Measurements from ENCODE around the gene PFKFB4. TPM values are rescaled to one million over a fixed set of nuclear protein-coding genes. Genes with fewer than 3 reads are reported as not detected.

PFKFB4 gene
- total RNA-seq, 1 experiment from 2014 or later = 20.3 TPM

- no peak overlapping the region for H3K9ac ChIP-seq (ENCODE audit: low read length)
- H2AFZ ChIP-seq (ENCODE audit: low read depth, low read length, poor library complexity, severe bottlenecking) = no peak overlapping the region
- no peaks in the 10 kb centered on the region for H4K20me1 ChIP-seq (ENCODE audit: insufficient read depth)
- peaks cover 18 to 27% of the 10 kb centered on the region in 2 experiments; a peak in 3 of 4 replicates for H3K4me1 ChIP-seq (ENCODE audit: control insufficient read depth in 1 of 2, insufficient read depth in 2 of 2, low read length in 2 of 2)
- intact Hi-C loops (cut with micrococcal nuclease) = no loop called here
- no peak overlapping the region for H3K27ac ChIP-seq (ENCODE audit: low read depth, low read length)
- ATAC-seq (no peak), DNase-seq (ENCODE audit: low read depth, low spot score) (no peak)
- ChIA-PET POLR2A (no interaction called here), CTCF (no interaction called here), RAD21 (ENCODE audit: low non-redundant PET in 1 of 2, low total read pairs in 2 of 2, uncharacterized antibody in 2 of 2, unreplicated experiment in 2 of 2) (no interaction called here)
- TF ChIP-seq TCF7L2 (IDR thresholded peaks at IDR 0.05; ENCODE audit: borderline replicate concordance, extremely low read depth, insufficient read depth, insufficient read length) (no peak), ELF1 (IDR thresholded peaks at IDR 0.05; ENCODE audit: borderline replicate concordance, low read depth) (no peak), ZFX (IDR thresholded peaks at IDR 0.05) (no peak), SRF (IDR thresholded peaks at IDR 0.05; ENCODE audit: low read depth) (no peak)
- no peak overlapping the region for H3K4me3 ChIP-seq (replicated peaks in 1 of 2; ENCODE audit: low read depth in 1 of 2, low read length in 2 of 2)
- no peak overlapping the region for H3K4me2 ChIP-seq (ENCODE audit: low read length)
- no peaks in the 10 kb centered on the region for H3K27me3 ChIP-seq (ENCODE audit: insufficient read depth, low read length)
- peaks cover 11% of the 10 kb centered on the region for H3K79me2 ChIP-seq (ENCODE audit: insufficient read depth, low read length)
- no peaks in the 10 kb centered on the region for H3K36me3 ChIP-seq (ENCODE audit: control insufficient read depth in 1 of 2, insufficient read depth in 2 of 2, low read length in 2 of 2)
- H3K9me2 ChIP-seq (ENCODE audit: insufficient read depth) = no peaks in the 10 kb centered on the region
- H3K9me3 ChIP-seq (ENCODE audit: control insufficient read depth in 1 of 2, insufficient read depth in 1 of 2, low read depth in 1 of 2, low read length in 2 of 2) = no peaks in the 10 kb centered on the region
- BruUV-seq (replicated peaks) = no TSS peak
Observed at GRCh38 chr3:48476426-48477053, 80.1 kb downstream of the PFKFB4 start.

GRCh38 chr3:48475188-48475587, 81.4 kb downstream of the PFKFB4 start:
- DNase-seq (ENCODE audit: low read depth, low spot score) (no peak), ATAC-seq (no peak)
- H3K27me3 ChIP-seq (ENCODE audit: insufficient read depth, low read length) = no peaks in the 10 kb centered on the region
- no peak overlapping the region for H3K4me3 ChIP-seq (replicated peaks in 1 of 2; ENCODE audit: low read depth in 1 of 2, low read length in 2 of 2)
- no peak overlapping the region for H3K9ac ChIP-seq (ENCODE audit: low read length)
- H3K27ac ChIP-seq (ENCODE audit: low read depth, low read length) = no peak overlapping the region
- no peaks in the 10 kb centered on the region for H4K20me1 ChIP-seq (ENCODE audit: insufficient read depth)
- intact Hi-C loops (cut with micrococcal nuclease) = no loop called here
- no peaks in the 10 kb centered on the region for H3K36me3 ChIP-seq (ENCODE audit: control insufficient read depth in 1 of 2, insufficient read depth in 2 of 2, low read length in 2 of 2)
- no TSS peak for BruUV-seq (replicated peaks)
- ChIA-PET CTCF (no interaction called here), POLR2A (no interaction called here), RAD21 (ENCODE audit: low non-redundant PET in 1 of 2, low total read pairs in 2 of 2, uncharacterized antibody in 2 of 2, unreplicated experiment in 2 of 2) (no interaction called here)
- no peaks in the 10 kb centered on the region for H3K9me2 ChIP-seq (ENCODE audit: insufficient read depth)
- H3K79me2 ChIP-seq (ENCODE audit: insufficient read depth, low read length) = peaks cover 22% of the 10 kb centered on the region
- H3K9me3 ChIP-seq (ENCODE audit: control insufficient read depth in 1 of 2, insufficient read depth in 1 of 2, low read depth in 1 of 2, low read length in 2 of 2) = no peaks in the 10 kb centered on the region
- H3K4me1 ChIP-seq (ENCODE audit: control insufficient read depth in 1 of 2, insufficient read depth in 2 of 2, low read length in 2 of 2) = peaks cover 20 to 29% of the 10 kb centered on the region in 2 experiments; a peak in 3 of 4 replicates
- no peak overlapping the region for H3K4me2 ChIP-seq (ENCODE audit: low read length)
- H2AFZ ChIP-seq (ENCODE audit: low read depth, low read length, poor library complexity, severe bottlenecking) = no peak overlapping the region
- TF ChIP-seq SIN3A (IDR thresholded peaks at IDR 0.05; ENCODE audit: low read depth) (no peak), ZBTB33 (IDR thresholded peaks at IDR 0.05; ENCODE audit: extremely low read depth, insufficient replicate concordance, low read length) (no peak), RAD21 (IDR thresholded peaks at IDR 0.05; ENCODE audit: low read depth) (no peak), TCF7L2 (IDR thresholded peaks at IDR 0.05; ENCODE audit: borderline replicate concordance, extremely low read depth, insufficient read depth, insufficient read length) (no peak), POLR2A (IDR thresholded peaks at IDR 0.05; ENCODE audit: borderline replicate concordance, extremely low read depth, insufficient read depth, insufficient read length) (no peak), MAX (IDR thresholded peaks at IDR 0.05) (no peak), SRF (IDR thresholded peaks at IDR 0.05; ENCODE audit: low read depth) (no peak), CTCF (IDR thresholded peaks at IDR 0.05 in 2 of 3, conservative IDR thresholded peaks at IDR 0.05 in 1 of 3; ENCODE audit: borderline replicate concordance in 1 of 3, insufficient read depth in 1 of 3, low read depth in 2 of 3, low read length in 2 of 3) (no peak), JUND (IDR thresholded peaks at IDR 0.05) (no peak), CEBPB (IDR thresholded peaks at IDR 0.05; ENCODE audit: low read depth) (no peak)
